IMR-90 (cell line): ENCODE data around the gene PIK3R5. TPM values are rescaled to one million over a fixed set of nuclear protein-coding genes. Genes with fewer than 3 reads are reported as not detected.

Experiments
- ATAC-seq: fragments of 200-7000 bp; cut with Tn5 transposase; 2 replicates; pipeline ENCODE4 v1.9.1; 2020; ENCODE audit warnings: low read depth, mild to moderate bottlenecking, moderate library complexity
- BruUV-seq: library from RNA; stranded (reverse); fragments of 400-500 nt; replicated peaks from 2 replicates; lab custom pipeline; 2021; lab: Mats Ljungman, UMichigan
- CTCF ChIA-PET: fragments of 300-600 bp; formaldehyde crosslinking; extraction: SDS; loops from one replicate; lab custom pipeline; 2021; ENCODE audit warnings: antibody characterized with exemption; lab: Yijun Ruan, JAX
- POLR2A ChIA-PET: fragments of 300-600 bp; sonication (Branson Sonifier 250); formaldehyde crosslinking; loops from one replicate; lab custom pipeline; 2022; ENCODE audit warnings: antibody characterized with exemption; ENCODE audit not compliant: unreplicated experiment; lab: Charles Lee
- DNase-seq: peaks from one replicate; pipeline ENCODE4 v3.0.0; 2013
- H2AFZ ChIP-seq: replicated peaks from 2 replicates; pipeline ENCODE3; 2013; ENCODE audit warnings: low read length, mild to moderate bottlenecking; ENCODE audit not compliant: poor library complexity
- H2AK5ac ChIP-seq: 2 replicates; pipeline ENCODE4 v1.6.1; 2013; ENCODE audit warnings: low read depth, low read length, inconsistent platforms
- H2AK9ac ChIP-seq: replicated peaks from 2 replicates; pipeline ENCODE3; 2013; ENCODE audit warnings: mild to moderate bottlenecking, low read depth, low read length, moderate library complexity; ENCODE audit not compliant: poor library complexity
- H2BK120ac ChIP-seq: 2 replicates; pipeline ENCODE4 v1.6.1; 2013; ENCODE audit warnings: low read depth, low read length, inconsistent platforms
- H2BK15ac ChIP-seq: 3 replicates; pipeline ENCODE4 v1.6.1; 2013; ENCODE audit warnings: low read depth, low read length, inconsistent platforms
- H2BK20ac ChIP-seq: 2 replicates; pipeline ENCODE4 v1.6.1; 2013; ENCODE audit warnings: low read depth, mild to moderate bottlenecking, inconsistent platforms, low read length, moderate library complexity
- H2BK5ac ChIP-seq: 2 replicates; pipeline ENCODE4 v1.6.1; 2013; ENCODE audit warnings: mild to moderate bottlenecking, low read depth, low read length, inconsistent platforms; ENCODE audit not compliant: poor library complexity, severe bottlenecking
- H3K14ac ChIP-seq: replicated peaks from 2 replicates; pipeline ENCODE4 v1.6.1; 2013; ENCODE audit warnings: low read depth, low read length, inconsistent platforms
- H3K18ac ChIP-seq: 2 replicates; pipeline ENCODE4 v1.6.1; 2013; ENCODE audit warnings: low read depth, low read length, control low read depth
- H3K23ac ChIP-seq: 2 replicates; pipeline ENCODE4 v1.6.1; 2013; ENCODE audit warnings: low read depth, low read length, inconsistent platforms
- H3K27ac ChIP-seq: 2 replicates; pipeline ENCODE4 v1.5.1; 2013; ENCODE audit warnings: mild to moderate bottlenecking, control low read depth, low read length; ENCODE audit not compliant: insufficient read depth
- H3K27me3 ChIP-seq: 2 replicates; pipeline ENCODE4 v1.6.1; 2013; ENCODE audit warnings: low read length; ENCODE audit not compliant: control insufficient read depth, insufficient read depth
- H3K36me3 ChIP-seq: 2 replicates; pipeline ENCODE4 v1.6.1; 2013; ENCODE audit warnings: low read length, mixed read lengths; ENCODE audit not compliant: control insufficient read depth, insufficient read depth
- H3K4ac ChIP-seq: 2 replicates; pipeline ENCODE4 v1.6.1; 2013; ENCODE audit warnings: low read depth, low read length, inconsistent platforms
- H3K4me1 ChIP-seq: 2 replicates; pipeline ENCODE4 v1.6.1; 2013; ENCODE audit warnings: low read length, mixed read lengths; ENCODE audit not compliant: control insufficient read depth, insufficient read depth
- H3K4me2 ChIP-seq: 2 replicates; pipeline ENCODE4 v1.6.1; 2013; ENCODE audit warnings: low read depth, mild to moderate bottlenecking, control low read depth, low read length, moderate library complexity
- H3K4me3 ChIP-seq: 2 replicates; pipeline ENCODE4 v1.5.1; 2013; ENCODE audit warnings: low read depth, mild to moderate bottlenecking, control low read depth, low read length, moderate library complexity; ENCODE audit not compliant: insufficient read depth
- H3K56ac ChIP-seq: 2 replicates; pipeline ENCODE4 v1.6.1; 2013; ENCODE audit warnings: low read length, inconsistent platforms; ENCODE audit not compliant: insufficient read depth; ENCODE audit errors: extremely low read depth
- H3K79me1 ChIP-seq, 2 experiments: 2 replicates each; pipeline ENCODE4 v1.6.1; 2013; ENCODE audit warnings: low read length in 2 of 2, inconsistent platforms in 1 of 2, low read depth in 1 of 2
- H3K9ac ChIP-seq: 2 replicates; pipeline ENCODE4 v1.6.1; 2013; ENCODE audit warnings: low read depth, low read length, control low read depth
- H3K9me1 ChIP-seq: 2 replicates; pipeline ENCODE4 v1.6.1; 2013; ENCODE audit warnings: low read length, inconsistent platforms; ENCODE audit not compliant: insufficient read depth
- H3K9me3 ChIP-seq: 2 replicates; pipeline ENCODE4 v1.6.1; 2013; ENCODE audit warnings: low read length; ENCODE audit not compliant: control insufficient read depth, insufficient read depth
- H4K20me1 ChIP-seq: 2 replicates; pipeline ENCODE4 v1.6.1; 2013; ENCODE audit warnings: low read length, inconsistent platforms; ENCODE audit not compliant: insufficient read depth
- H4K5ac ChIP-seq: 2 replicates; pipeline ENCODE4 v1.6.1; 2013; ENCODE audit warnings: mild to moderate bottlenecking, low read depth, low read length, control low read depth
- H4K8ac ChIP-seq, 2 experiments: 2 replicates each; pipeline ENCODE4 v1.6.1; 2013; ENCODE audit warnings: low read depth in 2 of 2, low read length in 2 of 2, control low read depth in 1 of 2, inconsistent platforms in 1 of 2
- H4K91ac ChIP-seq: 2 replicates; pipeline ENCODE4 v1.6.1; 2013; ENCODE audit warnings: low read depth, low read length, inconsistent platforms; ENCODE audit not compliant: insufficient read depth
- BHLHE40 ChIP-seq: fragments of 150-350 bp; IDR thresholded peaks from 2 replicates; pipeline ENCODE4 v1.6.1; 2016; ENCODE audit warnings: mild to moderate bottlenecking, low read depth, low read length
- CEBPB ChIP-seq: IDR thresholded peaks from 2 replicates; pipeline ENCODE4 v1.6.1; 2012; ENCODE audit warnings: low read depth, low read length, improper control_type of control experiment
- CHD1 ChIP-seq: IDR thresholded peaks from 2 replicates; pipeline ENCODE4 v1.6.1; 2012; ENCODE audit warnings: low read depth, low read length, improper control_type of control experiment
- CTCF ChIP-seq: conservative IDR thresholded peaks from 2 replicates; pipeline ENCODE4 v1.5.1; 2012; ENCODE audit warnings: mild to moderate bottlenecking, low read depth, low read length, improper control_type of control experiment
- ELK1 ChIP-seq: fragments of 150-350 bp; IDR thresholded peaks from 2 replicates; pipeline ENCODE4 v1.6.1; 2016; ENCODE audit warnings: low read depth, mild to moderate bottlenecking, low read length, moderate library complexity, borderline replicate concordance
- FOS ChIP-seq: fragments of 150-350 bp; IDR thresholded peaks from 2 replicates; pipeline ENCODE4 v1.6.1; 2016; ENCODE audit warnings: low read depth, low read length
- MAFK ChIP-seq: IDR thresholded peaks from 2 replicates; pipeline ENCODE4 v1.6.1; 2012; ENCODE audit warnings: low read depth, low read length, improper control_type of control experiment
- MAZ ChIP-seq: IDR thresholded peaks from 2 replicates; pipeline ENCODE4 v1.6.1; 2012; ENCODE audit warnings: low read depth, mild to moderate bottlenecking, low read length, improper control_type of control experiment, moderate library complexity, borderline replicate concordance
- MXI1 ChIP-seq: IDR thresholded peaks from 2 replicates; pipeline ENCODE4 v1.6.1; 2012; ENCODE audit warnings: low read depth, mild to moderate bottlenecking, low read length, moderate library complexity, borderline replicate concordance
- NFE2L2 ChIP-seq: fragments of 150-350 bp; IDR thresholded peaks from 2 replicates; pipeline ENCODE4 v1.6.1; 2016; ENCODE audit warnings: low read depth, mild to moderate bottlenecking, low read length
- POLR2A ChIP-seq: IDR thresholded peaks from 2 replicates; pipeline ENCODE4 v1.6.1; 2012; ENCODE audit warnings: mild to moderate bottlenecking, low read depth, low read length
- RAD21 ChIP-seq: IDR thresholded peaks from 2 replicates; pipeline ENCODE4 v1.6.1; 2012; ENCODE audit warnings: low read length, improper control_type of control experiment
- RCOR1 ChIP-seq: IDR thresholded peaks from 2 replicates; pipeline ENCODE4 v1.6.1; 2012; ENCODE audit warnings: mild to moderate bottlenecking, low read length, improper control_type of control experiment; ENCODE audit not compliant: insufficient replicate concordance
- RFX5 ChIP-seq: IDR thresholded peaks from 2 replicates; pipeline ENCODE4 v1.8.0; 2012; ENCODE audit warnings: low read depth, mild to moderate bottlenecking, low read length, moderate library complexity
- SMC3 ChIP-seq: fragments of 150-350 bp; IDR thresholded peaks from 2 replicates; pipeline ENCODE4 v1.6.1; 2016; ENCODE audit warnings: low read depth, mild to moderate bottlenecking, antibody characterized with exemption, low read length, moderate library complexity
- USF2 ChIP-seq: fragments of 150-350 bp; IDR thresholded peaks from 2 replicates; pipeline ENCODE4 v1.6.1; 2017; ENCODE audit warnings: mild to moderate bottlenecking, antibody characterized with exemption, low read length, low read depth
- WGBS, 2 experiments: methylation state at CpG; one replicate each; pipeline versions ENCODE4 v1.1.5 to v1.1.7; 2013; ENCODE audit warnings: missing lambda C conversion rate in 2 of 2; ENCODE audit not compliant: insufficient read length in 1 of 2; ENCODE audit errors: extremely low coverage in 2 of 2; 5-methylcytosine and 5-hydroxymethylcytosine counted together
- dilution Hi-C: fragments of 300-500 bp; cut with HindIII; formaldehyde crosslinking; loops from one replicate; pipeline ENCODE4 v1.14.3; 2018; ENCODE audit warnings: low sequenced_read_pairs; ENCODE audit not compliant: unreplicated experiment
- in situ Hi-C: fragments of 300-500 bp; cut with MboI; formaldehyde crosslinking; loops from 3 replicates; pipeline ENCODE4 v1.14.3; 2019; ENCODE audit warnings: low sequenced_read_pairs, inconsistent platforms, mixed read lengths
- intact Hi-C: fragments of 100-400 bp; cut with micrococcal nuclease; formaldehyde crosslinking; loops from 2 replicates; pipeline ENCODE4 v1.10.0; 2022
- polyA plus RNA-seq, 3 experiments: library from polyadenylated mRNA; depleted of rRNA; stranded (reverse); fragments of >200 nt; gene quantifications; 2 replicates each; pipeline ENCODE4 v1.2.3, GENCODE V29; 2012; ENCODE audit warnings: low replicate concordance in 1 of 3
- total RNA-seq: library from RNA; depleted of rRNA; stranded (reverse); fragments of >200 nt; gene quantifications from 2 replicates; pipeline ENCODE4 v1.2.3, GENCODE V29; 2012

PIK3R5 gene
- total and polyA plus RNA-seq, 2 of the 4 experiments (the other 2 are of a cell fraction): not detected

GRCh38 chr17:8948462-8948861 lies 17.0 kb downstream of the PIK3R5 start:
- no peak for ATAC-seq
- Histone ChIP-seq H2BK120ac (no peak overlapping the region), H3K18ac (no peak overlapping the region)

More at GRCh38 chr17:8948462-8948861, 17.0 kb downstream of the PIK3R5 start:
- ChIA-PET POLR2A (no interaction called here), CTCF (no interaction called here)
- Histone ChIP-seq H3K56ac (no peak overlapping the region), H3K14ac (no peak overlapping the region), H2AFZ (no peak overlapping the region), H3K36me3 (no peaks in the 10 kb centered on the region), H3K4me3 (no peak overlapping the region), H4K20me1 (no peaks in the 10 kb centered on the region), H3K9me3 (peaks cover 23% of the 10 kb centered on the region), H3K27ac (no peak overlapping the region), H3K4ac (no peak overlapping the region), H2BK20ac (no peak overlapping the region), H4K91ac (no peak overlapping the region), H2AK9ac (no peak overlapping the region), H4K8ac (no peak overlapping the region), H2AK5ac (no peak overlapping the region), H2BK15ac (no peak overlapping the region), H3K9ac (no peak overlapping the region), H3K4me1 (no peaks in the 10 kb centered on the region), H4K5ac (no peak overlapping the region), H3K27me3 (no peaks in the 10 kb centered on the region), H3K4me2 (no peak overlapping the region), H3K9me1 (no peaks in the 10 kb centered on the region), H3K23ac (no peak overlapping the region), H3K79me1 (no peaks in the 10 kb centered on the region), H2BK5ac (no peak overlapping the region)
- BruUV-seq: no TSS peak
- WGBS, 2 experiments: 80% methylated on average over 2 of the region's 7 CpGs; no CpG with 5 or more reads in 1 of the 2 experiments
- in situ Hi-C loops: no loop called here
- intact Hi-C loops: no loop called here
- TF ChIP-seq BHLHE40 (no peak), POLR2A (no peak), MAFK (no peak), CHD1 (no peak), CTCF (no peak), MAZ (no peak), SMC3 (no peak), USF2 (no peak), RCOR1 (no peak), ELK1 (no peak), RFX5 (no peak), NFE2L2 (no peak), CEBPB (no peak), FOS (no peak), MXI1 (no peak), RAD21 (no peak)
- dilution Hi-C loops: no loop called here
- no peak for DNase-seq
